ENCODE results near the gene CTIF. TPM values are rescaled to one million over a fixed set of nuclear protein-coding genes. Genes with fewer than 3 reads are reported as not detected.
"Not testable (repeated sequence)": the region's sequence is repeated elsewhere in the genome, so short reads cannot be mapped to it uniquely, and the experiment has no call there.

The CTIF gene
- total RNA-seq, 2 experiments from 2014 or later = 0.06 to 0.38 TPM

GRCh38 chr18:48645427-48646002 is 106.7 kb downstream of the CTIF start:
- no peak for TF ChIP-seq EZH2phosphoT487 (IDR thresholded peaks at IDR 0.05; ENCODE audit: borderline replicate concordance, low read depth, low read length)
- TF ChIP-seq, protein P1, sequence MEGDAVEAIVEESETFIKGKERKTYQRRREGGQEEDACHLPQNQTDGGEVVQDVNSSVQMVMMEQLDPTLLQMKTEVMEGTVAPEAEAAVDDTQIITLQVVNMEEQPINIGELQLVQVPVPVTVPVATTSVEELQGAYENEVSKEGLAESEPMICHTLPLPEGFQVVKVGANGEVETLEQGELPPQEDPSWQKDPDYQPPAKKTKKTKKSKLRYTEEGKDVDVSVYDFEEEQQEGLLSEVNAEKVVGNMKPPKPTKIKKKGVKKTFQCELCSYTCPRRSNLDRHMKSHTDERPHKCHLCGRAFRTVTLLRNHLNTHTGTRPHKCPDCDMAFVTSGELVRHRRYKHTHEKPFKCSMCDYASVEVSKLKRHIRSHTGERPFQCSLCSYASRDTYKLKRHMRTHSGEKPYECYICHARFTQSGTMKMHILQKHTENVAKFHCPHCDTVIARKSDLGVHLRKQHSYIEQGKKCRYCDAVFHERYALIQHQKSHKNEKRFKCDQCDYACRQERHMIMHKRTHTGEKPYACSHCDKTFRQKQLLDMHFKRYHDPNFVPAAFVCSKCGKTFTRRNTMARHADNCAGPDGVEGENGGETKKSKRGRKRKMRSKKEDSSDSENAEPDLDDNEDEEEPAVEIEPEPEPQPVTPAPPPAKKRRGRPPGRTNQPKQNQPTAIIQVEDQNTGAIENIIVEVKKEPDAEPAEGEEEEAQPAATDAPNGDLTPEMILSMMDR (conservative IDR thresholded peaks at IDR 0.05; ENCODE audit: low read length) = no peak
- ChIA-PET CTCF (ENCODE audit: unreplicated experiment) (no interaction called here), POLR2A (no interaction called here)
- H3K4me1 ChIP-seq (ENCODE audit: insufficient read depth, low read length, poor library complexity, severe bottlenecking) = no peaks in the 10 kb centered on the region
- intact Hi-C loops (cut with micrococcal nuclease; ENCODE audit: unreplicated experiment) = no loop called here
- H2AFZ ChIP-seq (ENCODE audit: low read length) = no peak overlapping the region
- BruUV-seq (replicated peaks) = no TSS peak
- H3K9me2 ChIP-seq (ENCODE audit: insufficient read depth, low read length) = no peaks in the 10 kb centered on the region
- no peaks in the 10 kb centered on the region for H4K20me1 ChIP-seq (ENCODE audit: insufficient read depth, low read length)
- no peak overlapping the region for H3K4me2 ChIP-seq (ENCODE audit: low read length)
- H3K9me3 ChIP-seq (ENCODE audit: low read length) = no peaks in the 10 kb centered on the region
- H3K4me3 ChIP-seq (ENCODE audit: low read depth, low read length, poor library complexity, severe bottlenecking) = no peak overlapping the region
- DNase-seq (ENCODE audit: low spot score) = no peak
- H3K36me3 ChIP-seq (ENCODE audit: insufficient read depth, low read length) = no peaks in the 10 kb centered on the region
- H3K27ac ChIP-seq (ENCODE audit: low read depth, low read length, poor library complexity, severe bottlenecking) = no peak overlapping the region
- no peaks in the 10 kb centered on the region for H3K79me2 ChIP-seq (ENCODE audit: insufficient read depth, low read depth, low read length)

DNA sequence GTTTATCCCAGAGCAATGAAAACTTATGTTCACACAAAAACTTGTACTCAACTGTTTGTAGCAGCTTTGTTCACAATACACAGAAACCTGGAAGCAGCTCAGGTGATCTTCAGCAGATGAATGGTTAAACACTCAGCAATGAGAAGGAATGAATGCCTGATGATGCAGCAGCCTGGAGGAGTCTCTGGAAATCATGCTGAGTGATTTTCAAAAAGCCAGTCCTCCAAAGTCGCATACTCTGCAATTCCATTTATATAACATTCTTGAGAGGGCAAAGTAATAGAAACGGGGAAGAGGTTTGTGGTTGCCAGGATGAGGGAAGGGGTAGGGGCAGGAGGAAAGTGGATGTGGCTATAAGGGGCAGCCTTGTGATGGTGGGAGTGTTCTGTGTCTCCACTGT is 108.1 kb downstream of the CTIF start:
- no peaks in the 10 kb centered on the region for H3K9me2 ChIP-seq (ENCODE audit: insufficient read depth, low read length)
- H2AFZ ChIP-seq (ENCODE audit: low read length) = no peak overlapping the region
- no peaks in the 10 kb centered on the region for H3K36me3 ChIP-seq (ENCODE audit: insufficient read depth, low read length)
- POLR2A ChIA-PET = interaction anchor here (0.7 kb wide), 2 partner anchors 156 to 398 kb away, joined by 5 to 6 read pairs; no protein-coding TSS in a partner anchor
- H3K4me1 ChIP-seq (ENCODE audit: insufficient read depth, low read length, poor library complexity, severe bottlenecking) = no peaks in the 10 kb centered on the region
- no peaks in the 10 kb centered on the region for H4K20me1 ChIP-seq (ENCODE audit: insufficient read depth, low read length)
- no peak overlapping the region for H3K4me2 ChIP-seq (ENCODE audit: low read length)
- BruUV-seq (replicated peaks) = no TSS peak
- no peaks in the 10 kb centered on the region for H3K9me3 ChIP-seq (ENCODE audit: low read length)
- no peak for DNase-seq (ENCODE audit: low spot score)
- H3K27ac ChIP-seq (ENCODE audit: low read depth, low read length, poor library complexity, severe bottlenecking) = no peak overlapping the region
- H3K4me3 ChIP-seq (ENCODE audit: low read depth, low read length, poor library complexity, severe bottlenecking) = no peak overlapping the region
- TF ChIP-seq EZH2phosphoT487 (IDR thresholded peaks at IDR 0.05; ENCODE audit: borderline replicate concordance, low read depth, low read length) = no peak
- TF ChIP-seq, protein P1 (conservative IDR thresholded peaks at IDR 0.05; ENCODE audit: low read length) = no peak
- no peaks in the 10 kb centered on the region for H3K79me2 ChIP-seq (ENCODE audit: insufficient read depth, low read depth, low read length)
- CTCF ChIA-PET (ENCODE audit: unreplicated experiment) = no interaction called here
- intact Hi-C loops (cut with micrococcal nuclease; ENCODE audit: unreplicated experiment) = no loop called here

GRCh38 chr18:48649231-48649630 is 110.4 kb downstream of the CTIF start:
- H3K4me2 ChIP-seq (ENCODE audit: low read length) = no peak overlapping the region
- H4K20me1 ChIP-seq (ENCODE audit: insufficient read depth, low read length) = no peaks in the 10 kb centered on the region
- ChIA-PET POLR2A (no interaction called here), CTCF (ENCODE audit: unreplicated experiment) (no interaction called here)
- DNase-seq (ENCODE audit: low spot score) = peak; percentile 24
- intact Hi-C loops (cut with micrococcal nuclease; ENCODE audit: unreplicated experiment) = no loop called here
- no peaks in the 10 kb centered on the region for H3K9me3 ChIP-seq (ENCODE audit: low read length)
- no peaks in the 10 kb centered on the region for H3K79me2 ChIP-seq (ENCODE audit: insufficient read depth, low read depth, low read length)
- H2AFZ ChIP-seq (ENCODE audit: low read length) = no peak overlapping the region
- no peaks in the 10 kb centered on the region for H3K9me2 ChIP-seq (ENCODE audit: insufficient read depth, low read length)
- no peak overlapping the region for H3K4me3 ChIP-seq (ENCODE audit: low read depth, low read length, poor library complexity, severe bottlenecking)
- no TSS peak for BruUV-seq (replicated peaks)
- no peaks in the 10 kb centered on the region for H3K36me3 ChIP-seq (ENCODE audit: insufficient read depth, low read length)
- H3K4me1 ChIP-seq (ENCODE audit: insufficient read depth, low read length, poor library complexity, severe bottlenecking) = no peaks in the 10 kb centered on the region
- TF ChIP-seq, protein P1 (conservative IDR thresholded peaks at IDR 0.05; ENCODE audit: low read length) = peak; percentile 50
- no peak for TF ChIP-seq EZH2phosphoT487 (IDR thresholded peaks at IDR 0.05; ENCODE audit: borderline replicate concordance, low read depth, low read length)
- H3K27ac ChIP-seq (ENCODE audit: low read depth, low read length, poor library complexity, severe bottlenecking) = no peak overlapping the region

DNA sequence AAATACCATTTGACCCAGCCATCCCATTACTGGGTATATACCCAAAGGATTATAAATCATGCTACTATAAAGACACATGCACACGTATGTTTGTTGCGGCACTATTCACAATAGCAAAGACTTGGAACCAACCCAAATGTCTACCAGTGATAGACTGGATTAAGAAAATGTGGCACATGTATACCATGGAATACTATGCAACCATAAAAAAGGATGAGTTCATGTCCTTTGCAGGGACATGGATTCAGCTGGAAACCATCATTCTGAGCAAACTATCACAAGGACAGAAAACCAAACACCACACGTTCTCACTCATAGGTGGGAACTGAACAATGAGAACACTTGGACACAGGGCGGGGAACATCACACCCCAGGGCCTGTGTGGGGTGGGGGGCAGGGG is 115.8 kb downstream of the CTIF start:
- H4K20me1 ChIP-seq (ENCODE audit: insufficient read depth, low read length); DNase-seq (ENCODE audit: low spot score); H3K79me2 ChIP-seq (ENCODE audit: insufficient read depth, low read depth, low read length); POLR2A ChIA-PET; CTCF ChIA-PET (ENCODE audit: unreplicated experiment); H2AFZ ChIP-seq (ENCODE audit: low read length); BruUV-seq (replicated peaks); H3K4me2 ChIP-seq (ENCODE audit: low read length); H3K4me1 ChIP-seq (ENCODE audit: insufficient read depth, low read length, poor library complexity, severe bottlenecking); H3K36me3 ChIP-seq (ENCODE audit: insufficient read depth, low read length); H3K9me3 ChIP-seq (ENCODE audit: low read length); intact Hi-C loops (cut with micrococcal nuclease; ENCODE audit: unreplicated experiment); H3K9me2 ChIP-seq (ENCODE audit: insufficient read depth, low read length); H3K4me3 ChIP-seq (ENCODE audit: low read depth, low read length, poor library complexity, severe bottlenecking); H3K27ac ChIP-seq (ENCODE audit: low read depth, low read length, poor library complexity, severe bottlenecking): not testable (repeated sequence)

All from OCI-LY7 (cell line).